K562 (cell line): ENCODE results near the gene PITPNC1.

Source experiments
- CTCF ChIP-seq, 3 experiments: IDR thresholded peaks in 2 of 3; conservative IDR thresholded peaks in 1 of 3; 2 replicates each; pipeline ENCODE4 v1.5.1; 2011 to 2012; ENCODE audit warnings: low read length in 3 of 3, mild to moderate bottlenecking in 3 of 3, control low read depth in 2 of 3, improper control_type of control experiment in 1 of 3, inconsistent platforms in 1 of 3, low read depth in 1 of 3, mixed read lengths in 1 of 3, moderate library complexity in 1 of 3; ENCODE audit not compliant: insufficient read depth in 2 of 3
- E2F1 ChIP-seq: sonication (generic); formaldehyde crosslinking; IDR thresholded peaks from 2 replicates; pipeline ENCODE4 v1.8.1; 2023; ENCODE audit warnings: mild to moderate bottlenecking, missing genetic modification reagents, moderate library complexity
- MTA1 ChIP-seq: fragments of 450-650 bp; IDR thresholded peaks from 2 replicates; pipeline ENCODE4 v1.6.1; 2017; ENCODE audit warnings: borderline replicate concordance
- RAD21 ChIP-seq, 2 experiments: fragments of 250-450 bp in 1 of 2; fragments of 450-650 bp in 1 of 2; sonication (Bioruptor Pico) in 1 of 2; formaldehyde crosslinking in 1 of 2; IDR thresholded peaks in 1 of 2; conservative IDR thresholded peaks in 1 of 2; 2 replicates each; pipeline versions ENCODE4 v1.4.0 to v1.8.0; 2020 to 2022; ENCODE audit warnings: mild to moderate bottlenecking in 2 of 2, moderate library complexity in 1 of 2
- REST ChIP-seq, 2 experiments: fragments of 450-650 bp; formaldehyde crosslinking in 1 of 2; IDR thresholded peaks; 2 replicates each; pipeline versions ENCODE4 v1.4.0 to v1.6.1; 2014 to 2020; ENCODE audit warnings: mild to moderate bottlenecking in 2 of 2, borderline replicate concordance in 1 of 2, low read depth in 1 of 2
- RNF219 ChIP-seq: fragments of 250-450 bp; sonication (Bioruptor Pico); IDR thresholded peaks from 2 replicates; pipeline ENCODE4 v1.5.0; 2022; ENCODE audit warnings: mild to moderate bottlenecking
- ZNF282 ChIP-seq: sonication (generic); formaldehyde crosslinking; IDR thresholded peaks from 2 replicates; pipeline ENCODE4 v1.8.1; 2023; ENCODE audit warnings: missing genetic modification reagents
- ZNF586 ChIP-seq: fragments of 450-650 bp; formaldehyde crosslinking; conservative IDR thresholded peaks from 2 replicates; pipeline ENCODE4 v1.4.0; 2020; ENCODE audit warnings: mild to moderate bottlenecking, moderate library complexity

GRCh38 chr17:67401106-67401505, 24.0 kb downstream of the PITPNC1 start:
- TF ChIP-seq MTA1 (no peak), RAD21 (CRISPR knock-in tag; conservative IDR thresholded peaks at IDR 0.05 in 1 of 2, IDR thresholded peaks at IDR 0.05 in 1 of 2) (no peak), REST (IDR thresholded peaks at IDR 0.05; ENCODE audit: borderline replicate concordance) (no peak), REST (CRISPR knock-in tag; IDR thresholded peaks at IDR 0.05; ENCODE audit: low read depth) (no peak), CTCF (IDR thresholded peaks at IDR 0.05 in 2 of 3, conservative IDR thresholded peaks at IDR 0.05 in 1 of 3; ENCODE audit: insufficient read depth in 2 of 3, low read depth in 1 of 3, low read length in 3 of 3) (no peak), ZNF586 (CRISPR knock-in tag) (no peak), RNF219 (CRISPR knock-in tag) (no peak), ZNF282 (CRISPR knock-in tag) (no peak), E2F1 (CRISPR knock-in tag) (no peak)
